ENCODE results near the gene HOXD9.

The HOXD9 gene

DNA sequence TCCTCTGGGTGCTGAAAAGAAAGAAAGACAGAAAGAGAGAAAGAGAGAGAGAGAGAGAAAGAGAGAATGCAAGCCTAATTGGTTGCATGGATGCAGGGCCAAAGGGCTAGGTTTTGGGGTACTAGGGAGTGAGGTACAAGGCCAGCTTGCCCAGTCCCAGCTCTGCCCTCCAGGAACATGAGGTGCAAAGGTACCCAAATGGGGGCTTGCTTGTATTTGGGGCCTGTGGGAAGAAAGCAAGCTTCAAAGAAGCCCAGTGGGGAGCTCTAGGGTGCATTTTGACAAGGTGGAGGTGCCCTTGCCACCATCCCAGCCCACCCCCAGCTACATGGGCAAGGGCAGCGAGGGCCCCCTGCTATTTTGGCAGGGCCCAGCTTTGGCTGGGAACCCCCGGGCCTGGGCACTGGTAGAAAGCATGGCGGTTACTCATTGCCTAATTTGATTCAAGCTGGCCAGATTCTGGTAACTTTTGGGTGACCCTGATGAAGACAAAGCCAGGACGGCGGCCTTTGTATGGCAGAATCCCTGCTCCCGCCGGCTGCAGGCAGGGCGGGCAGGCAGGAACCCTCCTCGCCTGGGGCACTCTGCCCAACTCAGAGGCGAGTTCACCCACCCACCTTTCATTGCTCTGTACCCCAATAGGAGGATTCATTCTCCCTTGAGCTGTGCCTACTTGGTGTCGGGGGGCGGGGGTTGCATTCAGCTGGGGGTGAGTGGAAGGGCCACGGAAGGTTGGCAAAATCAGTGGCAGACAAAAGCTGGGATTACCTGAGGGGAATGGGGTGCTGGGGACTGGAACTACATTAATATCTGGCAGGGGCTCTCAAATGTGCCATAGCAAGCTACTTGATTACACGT, 28.3 kb downstream of the HOXD9 start:
- TF ChIP-seq ZBTB7A (IDR thresholded peaks at IDR 0.05; ENCODE audit: low read depth) (no peak), EP300 (IDR thresholded peaks at IDR 0.05; ENCODE audit: borderline replicate concordance) (no peak), NFIC (IDR thresholded peaks at IDR 0.05) (no peak), RAD21 (IDR thresholded peaks at IDR 0.05; ENCODE audit: low read depth) (no peak), REST (IDR thresholded peaks at IDR 0.05; ENCODE audit: low read depth) (no peak), CEBPB (IDR thresholded peaks at IDR 0.05) (no peak), YY1 (IDR thresholded peaks at IDR 0.05; ENCODE audit: low read depth) (no peak), TAF1 (IDR thresholded peaks at IDR 0.05; ENCODE audit: low read depth) (no peak), FOXM1 (IDR thresholded peaks at IDR 0.05; ENCODE audit: borderline replicate concordance, low read depth) (no peak)
- TF ChIP-seq, protein P1, sequence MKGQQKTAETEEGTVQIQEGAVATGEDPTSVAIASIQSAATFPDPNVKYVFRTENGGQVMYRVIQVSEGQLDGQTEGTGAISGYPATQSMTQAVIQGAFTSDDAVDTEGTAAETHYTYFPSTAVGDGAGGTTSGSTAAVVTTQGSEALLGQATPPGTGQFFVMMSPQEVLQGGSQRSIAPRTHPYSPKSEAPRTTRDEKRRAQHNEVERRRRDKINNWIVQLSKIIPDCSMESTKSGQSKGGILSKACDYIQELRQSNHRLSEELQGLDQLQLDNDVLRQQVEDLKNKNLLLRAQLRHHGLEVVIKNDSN (IDR thresholded peaks at IDR 0.05) = no peak
- TF ChIP-seq, protein P2, sequence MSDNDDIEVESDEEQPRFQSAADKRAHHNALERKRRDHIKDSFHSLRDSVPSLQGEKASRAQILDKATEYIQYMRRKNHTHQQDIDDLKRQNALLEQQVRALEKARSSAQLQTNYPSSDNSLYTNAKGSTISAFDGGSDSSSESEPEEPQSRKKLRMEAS (IDR thresholded peaks at IDR 0.05) = no peak

DNA sequence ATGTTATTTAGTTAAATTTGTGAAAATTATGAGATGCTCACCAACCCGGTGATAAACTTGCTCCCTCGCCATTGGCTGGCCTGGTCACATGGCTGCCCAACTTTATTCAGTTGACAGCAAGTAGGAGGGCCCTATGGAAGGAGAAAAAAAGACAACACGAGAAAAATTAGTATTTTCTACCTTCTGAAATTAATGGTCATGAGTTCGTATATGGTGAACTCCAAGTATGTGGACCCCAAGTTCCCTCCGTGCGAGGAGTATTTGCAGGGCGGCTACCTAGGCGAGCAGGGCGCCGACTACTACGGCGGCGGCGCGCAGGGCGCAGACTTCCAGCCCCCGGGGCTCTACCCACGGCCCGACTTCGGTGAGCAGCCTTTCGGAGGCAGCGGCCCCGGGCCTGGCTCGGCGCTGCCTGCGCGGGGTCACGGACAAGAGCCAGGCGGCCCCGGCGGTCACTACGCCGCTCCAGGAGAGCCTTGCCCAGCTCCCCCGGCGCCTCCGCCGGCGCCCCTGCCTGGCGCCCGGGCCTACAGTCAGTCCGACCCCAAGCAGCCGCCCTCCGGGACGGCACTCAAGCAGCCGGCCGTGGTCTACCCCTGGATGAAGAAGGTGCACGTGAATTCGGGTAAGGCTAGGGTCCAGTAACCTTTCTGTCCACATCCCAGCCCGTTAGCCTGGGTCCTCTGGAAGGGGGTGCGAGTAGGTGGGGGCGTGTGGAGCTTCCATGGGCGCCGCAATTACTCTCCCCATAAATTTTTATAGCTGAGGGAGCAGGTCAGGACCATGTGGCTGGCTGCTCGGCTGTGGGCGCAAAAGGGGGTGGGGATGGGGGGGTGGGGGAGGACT, 29.1 kb downstream of the HOXD9 start, which contains the start of gene HOXD4:
HOXD4 (plus strand) TSS at position 109 of the 846 bp plus-strand sequence; CDS start at position 193, 84 bp downstream.
- TF ChIP-seq EGR1 (IDR thresholded peaks at IDR 0.05) = no peak
- no peak for TF ChIP-seq TAF1 (IDR thresholded peaks at IDR 0.05; ENCODE audit: low read depth)
- TF ChIP-seq NFIC (IDR thresholded peaks at IDR 0.05) = no peak
- TF ChIP-seq TEAD4 (IDR thresholded peaks at IDR 0.05) = no peak

DNA sequence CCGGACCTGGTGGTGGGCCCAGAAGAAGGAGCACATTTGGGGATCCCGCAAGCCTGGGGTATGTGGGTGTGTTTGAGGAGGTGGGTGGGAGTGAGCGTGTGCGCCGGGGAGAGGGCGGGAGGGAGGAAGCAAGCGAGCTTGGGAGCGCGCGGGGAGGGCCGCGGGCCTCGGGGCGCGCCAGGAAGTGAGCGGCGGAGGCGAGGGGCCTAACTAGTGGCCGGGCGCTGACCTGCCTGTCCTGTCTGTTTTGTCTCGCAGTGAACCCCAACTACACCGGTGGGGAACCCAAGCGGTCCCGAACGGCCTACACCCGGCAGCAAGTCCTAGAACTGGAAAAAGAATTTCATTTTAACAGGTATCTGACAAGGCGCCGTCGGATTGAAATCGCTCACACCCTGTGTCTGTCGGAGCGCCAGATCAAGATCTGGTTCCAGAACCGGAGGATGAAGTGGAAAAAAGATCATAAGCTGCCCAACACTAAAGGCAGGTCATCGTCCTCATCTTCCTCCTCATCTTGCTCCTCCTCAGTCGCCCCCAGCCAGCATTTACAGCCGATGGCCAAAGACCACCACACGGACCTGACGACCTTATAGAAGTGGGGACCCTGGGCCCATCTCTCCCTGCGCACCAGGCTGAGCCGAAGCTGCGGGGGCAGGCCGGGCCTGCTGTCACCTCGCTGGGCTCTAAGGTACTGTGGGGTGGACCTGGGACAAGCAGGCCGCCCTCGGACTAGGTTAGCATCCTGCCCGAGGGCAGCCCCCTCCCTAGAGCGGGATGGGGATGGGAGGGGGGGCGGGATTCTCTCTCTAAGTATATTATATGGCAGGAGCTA, 30.0 kb downstream of the HOXD9 start:
- TF ChIP-seq NFIC (IDR thresholded peaks at IDR 0.05) (no peak), YY1 (IDR thresholded peaks at IDR 0.05; ENCODE audit: low read depth) (no peak), CREB1 (IDR thresholded peaks at IDR 0.05; ENCODE audit: low read depth) (no peak), CEBPB (IDR thresholded peaks at IDR 0.05) (no peak), EGR1 (IDR thresholded peaks at IDR 0.05) (no peak), REST (IDR thresholded peaks at IDR 0.05; ENCODE audit: low read depth) (no peak), TCF12 (IDR thresholded peaks at IDR 0.05; ENCODE audit: low read depth) (no peak)

DNA sequence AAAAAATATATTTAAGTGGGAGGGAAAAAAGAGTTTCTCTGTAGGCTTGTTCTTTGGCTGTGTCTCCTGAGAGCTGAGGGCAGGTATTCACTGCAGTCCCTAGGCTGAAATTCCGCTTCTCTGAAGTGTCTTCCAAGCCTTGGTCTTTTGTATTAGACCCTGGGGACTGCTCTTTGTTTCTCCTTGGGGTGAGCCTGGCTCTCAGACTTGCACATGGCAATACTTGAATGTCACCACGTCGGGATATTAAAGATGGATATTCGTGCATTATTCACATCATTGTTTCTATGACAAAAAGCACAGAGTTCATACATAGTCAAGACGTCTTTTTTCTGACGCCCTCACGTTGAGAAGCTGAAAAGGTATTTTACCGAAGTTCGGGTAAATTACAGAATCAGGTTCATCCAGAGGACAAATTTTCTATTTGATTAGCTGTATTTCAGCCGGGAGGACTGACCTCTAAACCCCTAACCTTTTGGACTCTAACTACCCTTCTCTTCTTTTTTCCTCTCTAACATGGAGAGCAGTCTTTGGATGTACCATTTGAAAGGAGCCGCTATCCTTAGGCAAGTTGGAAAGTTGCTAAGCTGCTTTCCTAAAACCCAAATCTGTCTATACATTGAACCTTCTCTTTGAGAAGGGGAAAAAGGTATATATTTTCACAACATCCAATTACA, 32.2 kb downstream of the HOXD9 start:
- TF ChIP-seq YY1 (IDR thresholded peaks at IDR 0.05; ENCODE audit: low read depth) = no peak
- no peak for TF ChIP-seq CREB1 (IDR thresholded peaks at IDR 0.05; ENCODE audit: low read depth)
- TF ChIP-seq EGR1 (IDR thresholded peaks at IDR 0.05) = no peak
- no peak for TF ChIP-seq RAD21 (IDR thresholded peaks at IDR 0.05; ENCODE audit: low read depth)
- no peak for TF ChIP-seq ZBTB7A (IDR thresholded peaks at IDR 0.05; ENCODE audit: low read depth)
- no peak for TF ChIP-seq TAF1 (IDR thresholded peaks at IDR 0.05; ENCODE audit: low read depth)
- no peak for TF ChIP-seq TEAD4 (IDR thresholded peaks at IDR 0.05)
- no peak for TF ChIP-seq NFIC (IDR thresholded peaks at IDR 0.05)
- TF ChIP-seq CEBPB (IDR thresholded peaks at IDR 0.05) = no peak
- no peak for TF ChIP-seq EP300 (IDR thresholded peaks at IDR 0.05; ENCODE audit: borderline replicate concordance)
- TF ChIP-seq, protein P1 (IDR thresholded peaks at IDR 0.05) = no peak
- TF ChIP-seq REST (IDR thresholded peaks at IDR 0.05; ENCODE audit: low read depth) = no peak

Data from Ishikawa (cell line).